ENCODE measurements around the gene MRTFA.

MRTFA gene

GRCh38 chr22:40462195-40462984 is 174.1 kb downstream of the MRTFA start:
- in situ Hi-C loops (cut with HindIII; ENCODE audit: low pct_ligation_motif_present, low sequenced_read_pairs), result no loop called here
- Histone ChIP-seq H3K27ac (no peak overlapping the region), H3K27me3 (replicated peaks) (no peaks in the 10 kb centered on the region), H3K36me3 (replicated peaks) (peaks cover 5% of the 10 kb centered on the region), H3K4me3 (ENCODE audit: low read depth, low read length) (no peak overlapping the region)
- DNase-seq, result no peak
- TF ChIP-seq CTCF (IDR thresholded peaks at IDR 0.05; ENCODE audit: low read depth, low read length, missing control alignments), result no peak

GRCh38 chr22:40453671-40454070 is 182.8 kb downstream of the MRTFA start:
- in situ Hi-C loops (cut with HindIII; ENCODE audit: low pct_ligation_motif_present, low sequenced_read_pairs), result no loop called here
- no peak for TF ChIP-seq CTCF (IDR thresholded peaks at IDR 0.05; ENCODE audit: low read depth, low read length, missing control alignments)
- Histone ChIP-seq H3K27me3 (replicated peaks) (no peaks in the 10 kb centered on the region), H3K36me3 (replicated peaks) (no peaks in the 10 kb centered on the region), H3K27ac (no peak overlapping the region), H3K4me3 (ENCODE audit: low read depth, low read length) (no peak overlapping the region)
- DNase-seq, result no peak

- DNase-seq, result no peak
- no peak for TF ChIP-seq CTCF (IDR thresholded peaks at IDR 0.05; ENCODE audit: low read depth, low read length, missing control alignments)
- H3K27me3 ChIP-seq (replicated peaks), result no peaks in the 10 kb centered on the region
- no peak overlapping the region for H3K27ac ChIP-seq
- H3K4me3 ChIP-seq (ENCODE audit: low read depth, low read length), result no peak overlapping the region
- in situ Hi-C loops (cut with HindIII; ENCODE audit: low pct_ligation_motif_present, low sequenced_read_pairs), result no loop called here
- no peaks in the 10 kb centered on the region for H3K36me3 ChIP-seq (replicated peaks)
Measured at GRCh38 chr22:40452730-40453487, 183.6 kb downstream of the MRTFA start.

- in situ Hi-C loops (cut with HindIII; ENCODE audit: low pct_ligation_motif_present, low sequenced_read_pairs), result no loop called here
- no peak for TF ChIP-seq CTCF (IDR thresholded peaks at IDR 0.05; ENCODE audit: low read depth, low read length, missing control alignments)
- no peak overlapping the region for H3K4me3 ChIP-seq (ENCODE audit: low read depth, low read length)
Measured at GRCh38 chr22:40451210-40451609, 185.3 kb downstream of the MRTFA start.

GRCh38 chr22:40450616-40451015 is 185.9 kb downstream of the MRTFA start:
- Histone ChIP-seq H3K27me3 (replicated peaks) (no peaks in the 10 kb centered on the region), H3K4me3 (ENCODE audit: low read depth, low read length) (no peak overlapping the region), H3K36me3 (replicated peaks) (no peaks in the 10 kb centered on the region), H3K27ac (no peak overlapping the region)
- DNase-seq, result no peak
- no peak for TF ChIP-seq CTCF (IDR thresholded peaks at IDR 0.05; ENCODE audit: low read depth, low read length, missing control alignments)
- in situ Hi-C loops (cut with HindIII; ENCODE audit: low pct_ligation_motif_present, low sequenced_read_pairs), result no loop called here

More at GRCh38 chr22:40451210-40451609, 185.3 kb downstream of the MRTFA start:
- H3K27ac ChIP-seq, result no peak overlapping the region
- no peaks in the 10 kb centered on the region for H3K27me3 ChIP-seq (replicated peaks)
- no peaks in the 10 kb centered on the region for H3K36me3 ChIP-seq (replicated peaks)
- no peak for DNase-seq

Measured in brain microvascular endothelial cell (primary cell).